Mucosa of rectum (tissue), 2 donors: ENCODE data around the gene IL13RA2.

Experiments
- H3K27ac ChIP-seq, 2 donors: one replicate each; pipeline ENCODE4 v1.7.0; 2013; ENCODE audit warnings: inconsistent platforms in 2 of 2, low read depth in 2 of 2, low read length in 2 of 2
- H3K27me3 ChIP-seq, 2 donors: one replicate each; pipeline ENCODE4 v1.7.0; 2013; ENCODE audit warnings: low read length in 2 of 2; ENCODE audit not compliant: control insufficient read depth in 2 of 2, insufficient read depth in 2 of 2
- H3K36me3 ChIP-seq, 2 donors: one replicate each; pipeline ENCODE4 v1.7.0; 2013; ENCODE audit warnings: low read length in 2 of 2; ENCODE audit not compliant: control insufficient read depth in 2 of 2, insufficient read depth in 2 of 2
- H3K4me1 ChIP-seq, 2 donors: one replicate each; pipeline ENCODE4 v1.7.0; 2013; ENCODE audit warnings: low read length in 2 of 2, mild to moderate bottlenecking in 1 of 2; ENCODE audit not compliant: control insufficient read depth in 2 of 2, insufficient read depth in 2 of 2
- H3K4me3 ChIP-seq, 2 donors: one replicate each; pipeline ENCODE4 v1.7.0; 2013; ENCODE audit warnings: low read length in 2 of 2
- H3K9ac ChIP-seq, 2 donors: one replicate each; pipeline ENCODE4 v1.7.0; 2013; ENCODE audit warnings: low read length in 2 of 2, low read depth in 1 of 2, mild to moderate bottlenecking in 1 of 2
- H3K9me3 ChIP-seq, 2 donors: one replicate each; pipeline ENCODE4 v1.7.0; 2013; ENCODE audit warnings: low read length in 2 of 2; ENCODE audit not compliant: control insufficient read depth in 2 of 2
- donor health status: healthy.
- donor health status: Normal muscosa, but diverticular disease.

The IL13RA2 gene

DNA sequence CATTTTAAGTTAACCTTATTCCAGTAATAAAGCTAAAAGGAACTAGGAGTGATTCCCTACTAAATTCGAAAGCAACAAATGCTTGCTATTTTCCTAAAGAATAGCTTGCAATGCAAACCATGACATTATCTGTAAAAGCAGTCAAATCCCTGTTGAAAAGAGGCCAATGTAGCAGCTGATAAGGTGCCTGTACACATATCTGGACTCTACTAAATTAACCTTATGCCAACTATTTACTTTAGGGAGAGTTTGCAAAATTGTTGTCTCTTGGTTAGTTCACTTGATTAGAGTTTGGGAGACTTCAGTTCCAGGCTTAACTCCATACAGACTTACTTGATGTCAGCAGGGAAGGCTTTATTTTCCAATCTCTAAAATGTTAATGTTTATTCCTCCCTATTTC, 6.0 kb downstream of the IL13RA2 start:
- Histone ChIP-seq H3K27ac (no peak overlapping the region), H3K4me3 (no peak overlapping the region)

DNA sequence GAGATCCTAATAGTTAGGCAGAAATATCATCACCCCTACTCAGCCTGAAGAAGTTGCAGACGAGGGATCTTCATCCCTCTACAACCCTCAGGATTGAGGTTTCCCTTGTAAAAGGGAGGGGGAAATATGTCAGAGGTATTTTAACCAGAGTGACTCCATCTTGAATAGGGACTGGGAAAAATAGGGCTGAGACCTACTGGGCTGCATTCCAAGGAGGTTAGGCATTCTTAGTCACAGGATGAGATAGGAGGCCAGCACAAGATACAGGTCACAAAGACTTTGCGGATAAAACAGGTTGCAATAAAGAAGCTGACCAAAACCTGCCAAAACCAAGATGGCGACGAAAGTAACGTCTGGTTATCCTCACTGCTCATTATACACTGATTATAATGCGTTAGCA, 17.5 kb downstream of the IL13RA2 start:
- Histone ChIP-seq H3K9me3 (no peaks in the 10 kb centered on the region), H3K9ac (no peak overlapping the region), H3K27ac (no peak overlapping the region), H3K27me3 (peaks cover 3 to 5% of the 10 kb centered on the region in 2 donors), H3K4me3 (no peak overlapping the region), H3K36me3 (no peaks in the 10 kb centered on the region), H3K4me1 (no peaks in the 10 kb centered on the region)

More for the DNA sequence above, 6.0 kb downstream of the IL13RA2 start:
- Histone ChIP-seq H3K4me1 (no peaks in the 10 kb centered on the region), H3K36me3 (no peaks in the 10 kb centered on the region), H3K9ac (no peak overlapping the region), H3K9me3 (no peaks in the 10 kb centered on the region), H3K27me3 (no peaks in the 10 kb centered on the region)

DNA sequence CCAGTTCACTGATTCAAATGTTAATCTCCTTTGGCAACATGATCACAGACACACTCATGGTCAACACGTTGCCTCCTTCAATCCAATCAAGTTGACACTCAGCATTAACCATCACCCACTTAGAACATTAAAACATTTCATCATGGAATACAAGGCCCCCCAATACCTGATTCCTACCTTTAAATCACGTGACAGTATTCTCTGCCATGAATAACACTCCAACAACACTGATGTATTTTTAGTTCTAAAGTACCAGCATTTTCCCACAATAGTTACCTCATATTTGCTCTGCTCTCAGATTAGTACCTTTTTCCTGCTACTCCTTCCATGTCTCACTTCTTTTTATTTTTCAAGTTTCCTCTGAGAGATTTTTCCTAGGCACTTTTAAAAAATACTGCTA, 19.6 kb downstream of the IL13RA2 start:
- Histone ChIP-seq H3K27me3 (peaks cover 2 to 5% of the 10 kb centered on the region in 2 donors), H3K36me3 (no peaks in the 10 kb centered on the region), H3K9me3 (no peaks in the 10 kb centered on the region), H3K4me1 (no peaks in the 10 kb centered on the region), H3K27ac (no peak overlapping the region), H3K4me3 (no peak overlapping the region), H3K9ac (no peak overlapping the region)

DNA sequence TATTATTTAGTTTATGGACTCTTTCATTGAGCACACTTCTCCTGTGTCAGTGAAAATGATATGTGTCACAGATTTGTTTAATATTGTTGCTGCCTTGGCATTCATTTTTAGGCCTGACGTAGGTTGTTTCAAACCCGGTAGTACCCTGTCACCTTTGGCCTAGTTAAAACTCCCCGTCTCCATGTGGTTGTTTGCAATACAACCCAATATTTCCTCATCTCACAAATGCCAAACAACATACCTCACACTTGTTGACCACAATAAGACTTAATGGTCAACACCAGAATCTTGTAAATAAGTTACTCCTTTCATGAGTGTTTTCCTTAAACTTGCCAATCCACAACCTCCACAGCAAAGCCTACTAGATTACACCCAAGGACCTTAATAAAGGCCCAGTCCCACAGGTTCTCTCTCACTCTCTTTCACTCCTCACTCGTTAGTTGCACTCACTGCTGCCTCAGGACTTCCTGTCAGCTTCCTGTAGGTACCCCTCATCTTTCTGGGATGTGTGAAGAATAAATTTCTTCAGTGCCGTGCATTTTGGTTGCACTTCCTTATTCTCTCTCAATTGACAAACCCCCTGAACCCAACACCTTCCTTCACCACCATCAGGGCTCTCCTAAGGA, 31.3 kb downstream of the IL13RA2 start:
- H3K36me3 ChIP-seq, result no peaks in the 10 kb centered on the region
- H3K9ac ChIP-seq, result no peak overlapping the region
- H3K27me3 ChIP-seq, result no peaks in the 10 kb centered on the region
- no peak overlapping the region for H3K27ac ChIP-seq
- no peak overlapping the region for H3K4me3 ChIP-seq
- no peaks in the 10 kb centered on the region for H3K4me1 ChIP-seq
- no peaks in the 10 kb centered on the region for H3K9me3 ChIP-seq

DNA sequence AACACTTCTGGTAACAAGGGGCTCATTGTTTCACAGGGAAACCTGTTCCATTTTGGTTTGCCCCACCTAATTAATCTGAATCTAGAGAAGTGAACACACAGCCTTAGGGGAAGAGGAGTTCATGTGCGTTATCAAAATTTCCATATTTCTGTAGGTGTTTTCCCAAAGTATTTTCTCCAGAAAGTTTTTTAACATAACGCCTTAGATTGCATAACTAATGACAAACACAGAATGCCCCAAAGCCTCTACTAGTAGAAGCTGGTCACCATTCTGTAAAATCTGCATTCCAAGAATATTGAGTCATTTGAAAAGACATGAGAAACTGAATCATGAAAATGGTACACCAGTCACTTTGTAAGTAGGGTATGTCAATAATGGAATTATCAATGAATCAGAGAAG, 41.1 kb downstream of the IL13RA2 start:
- no peaks in the 10 kb centered on the region for H3K27me3 ChIP-seq
- no peak overlapping the region for H3K4me3 ChIP-seq
- H3K9me3 ChIP-seq, result no peaks in the 10 kb centered on the region
- no peaks in the 10 kb centered on the region for H3K36me3 ChIP-seq
- no peaks in the 10 kb centered on the region for H3K4me1 ChIP-seq
- no peak overlapping the region for H3K9ac ChIP-seq
- no peak overlapping the region for H3K27ac ChIP-seq

DNA sequence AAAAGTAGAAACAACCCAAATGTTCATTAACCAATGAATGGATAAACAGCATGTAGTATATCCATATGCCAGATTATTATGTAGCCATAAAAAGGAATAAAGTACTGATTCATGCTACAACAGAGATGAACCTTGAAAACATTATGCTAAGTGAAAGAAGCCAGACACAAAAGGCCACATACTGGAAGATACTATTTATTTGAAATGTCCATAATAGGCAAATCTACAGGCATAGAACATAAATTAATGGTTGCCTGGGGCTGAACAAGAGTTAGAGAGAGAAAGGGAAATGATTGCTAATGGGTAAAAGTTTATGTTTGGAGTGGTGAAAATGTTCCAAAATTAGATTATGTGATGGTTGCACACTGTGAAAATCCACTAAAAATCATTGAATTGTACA, 44.4 kb downstream of the IL13RA2 start:
- H3K27me3 ChIP-seq, result peaks cover 2% of the 10 kb centered on the region in 2 donors
- H3K4me1 ChIP-seq, result no peaks in the 10 kb centered on the region
- H3K27ac ChIP-seq, result no peak overlapping the region
- H3K9me3 ChIP-seq, result no peaks in the 10 kb centered on the region
- H3K36me3 ChIP-seq, result no peaks in the 10 kb centered on the region
- H3K9ac ChIP-seq, result no peak overlapping the region
- H3K4me3 ChIP-seq, result no peak overlapping the region

DNA sequence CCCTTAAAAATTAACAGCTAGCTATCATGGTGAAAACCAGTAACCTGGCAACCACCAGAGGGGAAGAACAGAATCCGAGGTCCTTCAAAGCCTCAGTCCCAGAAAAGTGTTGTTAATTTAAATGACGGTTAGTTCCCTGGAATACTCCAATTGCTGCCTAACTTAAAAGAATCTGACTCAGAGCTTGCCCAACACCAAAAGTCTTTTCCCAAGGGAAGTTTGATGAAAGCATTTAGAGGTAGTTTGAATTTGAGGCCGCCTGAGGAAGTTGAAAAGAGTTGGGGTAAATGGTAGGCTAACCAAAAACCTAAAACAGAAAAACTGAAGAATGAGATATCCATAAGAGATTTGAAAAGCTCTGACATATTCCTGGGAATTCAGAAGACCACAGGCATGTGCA, 46.6 kb downstream of the IL13RA2 start:
- Histone ChIP-seq H3K27ac (no peak overlapping the region), H3K9me3 (no peaks in the 10 kb centered on the region), H3K27me3 (peaks cover 2% of the 10 kb centered on the region in 2 donors), H3K4me3 (no peak overlapping the region), H3K4me1 (no peaks in the 10 kb centered on the region), H3K36me3 (no peaks in the 10 kb centered on the region), H3K9ac (no peak overlapping the region)

DNA sequence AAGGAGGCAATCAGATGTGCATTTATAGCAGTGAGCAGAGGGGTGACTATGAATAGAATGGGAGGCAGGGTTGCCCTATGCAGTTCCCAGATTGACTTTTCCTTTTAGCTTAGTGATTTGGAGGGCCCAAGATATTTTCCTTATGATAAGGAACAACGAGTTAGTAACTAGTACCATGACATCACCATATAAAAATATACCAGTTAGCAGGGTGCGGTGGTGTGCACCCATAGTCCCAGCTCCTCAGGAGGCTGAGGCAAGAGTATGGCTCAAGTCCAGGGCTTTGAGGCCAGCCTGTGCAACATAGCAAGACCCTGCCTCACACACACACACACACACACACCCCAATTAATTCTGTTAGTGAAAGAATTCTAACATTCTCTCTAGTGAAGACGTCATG, 53.0 kb downstream of the IL13RA2 start:
- Histone ChIP-seq H3K36me3 (no peaks in the 10 kb centered on the region), H3K27ac (no peak overlapping the region), H3K9ac (no peak overlapping the region), H3K9me3 (no peaks in the 10 kb centered on the region), H3K27me3 (no peaks in the 10 kb centered on the region), H3K4me1 (no peaks in the 10 kb centered on the region), H3K4me3 (no peak overlapping the region)

DNA sequence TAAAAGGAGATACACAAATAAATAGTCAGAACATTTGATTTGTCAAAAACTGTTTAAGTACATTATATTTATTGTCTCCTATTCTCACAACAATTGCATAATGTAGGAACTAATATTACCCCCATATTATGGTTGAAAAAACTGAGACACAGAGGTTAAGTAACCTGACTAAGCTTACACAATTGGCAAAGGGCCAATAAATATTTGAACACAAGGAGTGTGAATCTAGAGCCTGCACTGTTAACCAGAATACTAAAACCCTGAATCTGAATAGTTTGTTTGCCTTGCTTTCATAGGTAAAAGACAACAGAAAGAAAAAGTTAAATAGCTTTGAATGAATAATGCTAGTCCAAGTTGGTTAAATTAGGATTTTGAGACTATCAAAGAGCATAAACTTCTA, 55.2 kb downstream of the IL13RA2 start:
- Histone ChIP-seq H3K36me3 (no peaks in the 10 kb centered on the region), H3K27ac (no peak overlapping the region), H3K9me3 (no peaks in the 10 kb centered on the region), H3K4me3 (no peak overlapping the region), H3K4me1 (no peaks in the 10 kb centered on the region), H3K9ac (no peak overlapping the region), H3K27me3 (no peaks in the 10 kb centered on the region)

DNA sequence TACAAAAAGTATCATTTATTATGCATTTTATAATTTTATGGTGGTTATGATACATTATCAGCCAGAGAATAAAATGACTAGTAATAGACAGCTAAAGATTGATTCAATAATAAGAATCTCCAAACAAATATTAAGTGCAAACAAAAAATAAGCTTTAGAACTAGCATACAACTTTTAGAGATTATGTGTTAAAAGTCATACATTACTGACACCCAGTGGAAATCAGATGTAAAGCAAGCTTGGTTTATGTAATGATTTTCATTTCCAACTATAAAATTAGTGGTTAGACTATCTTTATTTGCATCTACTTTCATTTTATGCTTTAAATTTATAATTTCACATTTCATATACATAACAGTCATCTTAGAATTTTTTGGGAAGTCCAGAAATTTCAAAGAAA, 57.7 kb downstream of the IL13RA2 start:
- no peaks in the 10 kb centered on the region for H3K36me3 ChIP-seq
- no peaks in the 10 kb centered on the region for H3K27me3 ChIP-seq
- no peaks in the 10 kb centered on the region for H3K4me1 ChIP-seq
- H3K27ac ChIP-seq, result no peak overlapping the region
- no peak overlapping the region for H3K9ac ChIP-seq
- no peaks in the 10 kb centered on the region for H3K9me3 ChIP-seq
- H3K4me3 ChIP-seq, result no peak overlapping the region
